ENCODE results near the gene AP2A2.

AP2A2 gene

DNA sequence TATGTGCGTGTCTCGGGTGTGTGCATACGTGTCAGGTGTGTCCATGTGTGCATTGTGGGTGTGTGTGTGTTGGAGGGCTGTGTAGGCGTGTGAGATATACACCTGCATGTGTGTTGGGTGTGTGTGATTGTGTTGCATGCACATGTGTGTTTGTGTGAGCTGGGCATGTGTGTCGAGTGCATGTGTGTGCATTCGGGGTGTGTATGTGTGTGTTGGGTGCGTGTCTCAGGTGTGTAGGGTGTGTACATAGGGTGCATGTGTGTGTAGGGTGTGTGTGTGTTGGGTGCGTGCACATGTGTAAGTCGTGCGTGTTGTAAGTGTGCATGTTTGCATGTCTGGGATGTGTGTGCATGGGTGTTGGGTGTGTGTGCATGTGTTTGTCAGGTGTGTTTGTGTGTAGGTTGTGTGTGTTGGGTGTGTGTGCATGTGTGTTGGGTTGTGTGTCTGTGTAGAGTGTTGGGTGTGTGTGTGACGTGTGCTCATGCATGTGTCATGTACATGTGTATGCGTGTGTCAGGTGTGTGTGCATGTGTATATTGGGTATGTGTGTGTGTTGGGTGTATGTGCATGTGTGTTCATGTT lies 106.7 kb downstream of the AP2A2 start:
- no peak overlapping the region for H3K4me3 ChIP-seq
- H3K27ac ChIP-seq: no peak overlapping the region

GRCh38 chr11:1033016-1033798 lies 107.5 kb downstream of the AP2A2 start:
- Histone ChIP-seq H3K27ac (no peak overlapping the region), H3K4me3 (no peak overlapping the region)

GRCh38 chr11:1034001-1034400 lies 108.3 kb downstream of the AP2A2 start:
- no peak overlapping the region for H3K27ac ChIP-seq

DNA sequence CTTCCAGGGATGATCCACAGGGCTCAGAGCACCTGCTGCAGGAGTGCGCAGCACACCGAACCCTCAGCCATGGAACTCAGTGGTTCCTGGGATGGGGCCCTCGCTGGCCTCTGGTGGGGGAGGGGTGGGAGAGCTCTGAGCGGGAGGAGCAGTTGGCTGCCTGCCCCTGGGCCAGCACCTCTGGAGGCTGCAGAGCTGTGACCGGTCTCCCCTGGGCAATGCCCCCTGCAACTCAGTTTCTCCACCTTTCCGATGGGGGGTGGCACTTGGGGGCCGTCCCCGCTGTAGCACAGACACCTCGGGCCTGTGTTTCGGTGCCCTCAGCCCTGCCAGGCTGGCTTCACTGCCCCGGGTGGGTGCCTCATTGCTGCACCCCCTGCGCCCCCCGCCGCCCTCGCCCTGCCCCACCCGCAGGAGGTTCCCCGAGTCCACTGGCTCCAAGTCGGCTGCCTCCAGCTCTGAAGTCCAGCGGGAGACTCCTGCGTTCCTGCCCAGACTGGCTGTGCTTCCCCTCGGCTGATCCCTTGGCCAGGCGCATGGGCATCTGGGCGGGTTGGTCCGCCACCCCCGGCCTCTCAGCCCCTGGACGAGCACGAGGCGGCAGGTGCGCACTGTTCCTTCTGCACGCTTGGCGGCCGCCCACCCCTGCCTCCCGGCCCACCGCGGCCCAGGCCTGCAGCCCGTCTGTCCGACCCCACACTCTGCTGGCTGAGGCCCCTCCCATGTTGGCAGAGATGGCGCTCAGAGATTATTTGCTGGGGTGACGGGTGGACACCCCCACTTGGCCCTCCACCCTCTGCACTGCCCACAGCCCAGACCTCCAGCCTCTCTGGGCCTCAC lies 109.0 kb downstream of the AP2A2 start:
- Histone ChIP-seq H3K27ac (no peak overlapping the region), H3K4me3 (no peak overlapping the region)

More at GRCh38 chr11:1034001-1034400, 108.3 kb downstream of the AP2A2 start:
- no peak overlapping the region for H3K4me3 ChIP-seq

DNA sequence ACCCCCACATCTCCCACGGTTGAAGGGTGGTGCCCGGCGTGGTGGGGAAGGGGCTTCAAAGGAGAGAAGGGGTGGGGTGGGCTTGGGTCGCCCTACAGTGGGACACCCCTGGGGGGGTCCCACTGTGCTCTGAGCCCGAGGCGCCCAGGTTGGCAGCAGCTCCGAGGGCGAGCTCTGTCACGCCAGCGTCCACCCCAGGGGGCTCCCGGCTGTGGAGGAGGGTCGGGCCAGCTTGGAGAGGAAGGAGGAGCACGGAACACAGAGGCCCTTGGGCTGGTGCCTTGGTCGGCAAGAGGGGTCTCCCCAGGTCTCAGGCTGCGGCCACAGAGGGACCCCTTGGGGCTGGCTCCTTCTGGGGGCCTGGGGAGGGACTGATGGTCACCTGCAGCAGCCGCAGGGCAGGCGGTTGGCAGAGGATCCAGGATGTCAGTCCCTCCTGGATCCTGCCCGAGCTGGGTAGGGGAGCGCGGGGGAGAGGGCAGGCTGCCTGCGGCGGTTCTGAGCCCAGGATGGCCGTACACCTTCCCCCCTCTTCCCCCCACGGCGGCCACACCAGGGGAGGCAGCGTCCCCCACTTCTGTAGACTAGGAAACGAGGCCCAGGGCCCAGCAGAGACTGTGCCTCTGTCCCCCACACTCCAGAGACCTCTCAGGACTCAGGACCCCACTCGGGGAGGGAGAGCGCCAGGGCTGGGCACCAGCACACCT lies 110.1 kb downstream of the AP2A2 start:
- Histone ChIP-seq H3K27ac (no peak overlapping the region), H3K4me3 (no peak overlapping the region)

GRCh38 chr11:1036303-1036923 lies 110.7 kb downstream of the AP2A2 start, which contains the start of gene MUC6:
Gene MUC6 (minus strand): TSS chr11:1036718. CDS start chr11:1036655, 63 bp downstream.
- Histone ChIP-seq H3K4me3 (no peak within 1 kb of the TSS), H3K27ac (no peak within 1 kb of the TSS)

GRCh38 chr11:1036931-1037330 lies 111.3 kb downstream of the AP2A2 start:
- no peak overlapping the region for H3K27ac ChIP-seq
- H3K4me3 ChIP-seq: no peak overlapping the region

DNA sequence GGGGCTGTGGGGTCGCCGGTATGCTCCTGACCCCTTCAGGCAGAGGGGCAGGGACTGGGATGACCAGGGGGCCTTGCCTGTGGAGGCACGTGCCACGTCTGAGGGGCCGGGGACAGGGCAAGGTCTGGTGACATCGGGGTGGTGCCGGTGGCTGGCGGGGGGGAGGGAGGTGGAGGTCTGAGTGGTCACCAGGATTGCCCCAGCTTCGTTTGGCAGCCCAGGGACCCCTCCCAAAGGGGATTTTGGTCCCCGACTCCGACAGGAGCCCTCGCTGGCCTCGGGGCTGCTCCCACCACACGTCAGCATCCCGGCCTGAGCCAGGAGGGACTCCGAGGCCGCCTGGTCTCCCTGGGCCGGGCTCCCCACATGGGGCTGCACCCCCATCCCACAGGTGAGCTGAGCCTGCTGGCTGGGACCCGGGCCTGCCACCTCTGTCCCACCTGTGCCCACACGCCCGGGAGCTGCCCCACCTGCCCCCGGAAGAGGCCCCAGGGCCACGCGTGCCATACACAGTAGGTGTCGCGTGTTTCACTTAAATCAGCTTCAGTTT lies 111.9 kb downstream of the AP2A2 start:
- Histone ChIP-seq H3K4me3 (no peak overlapping the region), H3K27ac (no peak overlapping the region)

GRCh38 chr11:1038361-1038760 lies 112.7 kb downstream of the AP2A2 start:
- Histone ChIP-seq H3K27ac (no peak overlapping the region), H3K4me3 (no peak overlapping the region)

- Histone ChIP-seq H3K27ac (no peak overlapping the region), H3K4me3 (no peak overlapping the region)
Observed at GRCh38 chr11:1038921-1039320, 113.3 kb downstream of the AP2A2 start.

DNA sequence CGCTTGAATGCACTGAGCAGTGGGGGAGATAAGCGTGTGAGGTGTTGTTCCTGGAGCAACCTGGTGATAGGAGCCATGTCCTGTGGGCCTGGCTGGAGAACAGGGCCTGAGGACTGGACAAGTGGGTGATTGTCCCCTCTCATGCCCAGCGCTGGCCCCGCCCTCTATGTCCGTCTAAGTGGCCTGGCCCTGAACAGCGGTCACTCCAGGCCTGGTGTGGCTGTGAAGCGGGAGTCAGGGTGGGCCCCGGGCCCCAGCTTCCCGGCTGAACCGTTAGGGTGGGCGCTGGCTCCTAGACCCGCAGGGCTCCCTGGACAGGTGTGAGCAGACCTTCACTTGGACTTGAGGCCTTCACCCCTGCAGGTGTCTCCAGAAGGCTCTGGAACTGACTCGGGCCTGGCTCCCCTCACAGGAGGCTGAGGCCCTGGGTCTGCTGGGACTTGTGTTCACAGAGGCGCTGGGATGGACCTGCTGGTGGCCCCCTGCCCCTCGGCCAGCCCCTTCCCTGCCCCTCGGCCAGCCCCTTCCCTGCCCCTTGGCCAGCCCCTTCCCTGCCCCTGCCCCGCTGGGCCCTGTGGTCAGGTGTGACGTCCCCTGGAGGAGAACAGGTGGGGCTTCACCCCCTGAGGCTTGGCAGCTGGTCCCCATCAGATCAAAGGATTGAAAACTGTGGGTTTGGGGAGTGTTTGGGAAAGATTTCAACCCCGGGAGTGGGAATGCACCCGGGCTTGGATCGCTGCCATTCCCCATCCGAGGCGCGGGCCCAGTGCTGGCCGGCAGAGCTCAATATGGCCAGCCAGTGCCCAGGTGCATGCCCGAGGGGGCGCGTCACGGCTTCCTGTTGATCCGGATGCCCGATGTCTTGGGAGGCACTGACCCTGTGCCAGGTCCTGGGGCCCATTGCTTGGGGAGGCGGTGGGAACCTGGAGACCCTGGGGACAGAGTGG lies 114.1 kb downstream of the AP2A2 start:
- Histone ChIP-seq H3K4me3 (no peak overlapping the region), H3K27ac (no peak overlapping the region)

DNA sequence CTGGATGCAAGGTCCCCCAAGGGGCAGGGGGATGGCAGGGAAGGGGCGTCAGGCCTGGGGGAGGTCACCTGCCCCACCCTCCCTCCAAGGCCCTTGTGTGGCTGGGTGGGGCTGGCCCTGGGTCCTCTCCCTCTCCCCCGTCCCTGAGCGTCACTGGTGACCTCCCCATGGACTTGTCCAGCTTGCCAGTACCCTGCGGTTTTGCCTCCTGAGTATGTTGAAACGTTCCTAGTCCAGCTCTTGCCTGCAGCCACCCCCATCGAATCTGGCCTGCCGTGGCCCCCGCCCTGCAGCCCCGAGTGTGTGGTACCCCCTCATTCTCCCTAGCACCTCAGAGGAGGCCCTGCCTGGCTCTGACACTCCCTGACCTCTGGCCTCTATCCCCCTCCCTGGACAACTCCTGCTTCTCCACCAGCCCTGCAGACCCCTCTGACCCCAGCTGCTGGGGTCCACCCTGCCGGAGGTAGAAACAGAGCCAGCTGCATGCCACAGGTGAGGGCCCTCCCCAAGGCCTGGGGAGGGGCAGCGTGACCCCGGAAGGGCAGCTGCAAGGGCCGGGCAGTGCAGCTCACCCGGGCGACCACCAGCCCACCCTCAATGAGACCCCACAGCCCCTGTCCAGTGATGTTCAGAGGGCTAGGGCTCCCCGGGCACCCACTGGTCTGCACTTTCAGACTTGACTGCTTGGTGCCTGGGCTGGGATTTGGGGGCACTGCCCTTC lies 114.9 kb downstream of the AP2A2 start:
- no peak overlapping the region for H3K27ac ChIP-seq
- H3K4me3 ChIP-seq: no peak overlapping the region

DNA sequence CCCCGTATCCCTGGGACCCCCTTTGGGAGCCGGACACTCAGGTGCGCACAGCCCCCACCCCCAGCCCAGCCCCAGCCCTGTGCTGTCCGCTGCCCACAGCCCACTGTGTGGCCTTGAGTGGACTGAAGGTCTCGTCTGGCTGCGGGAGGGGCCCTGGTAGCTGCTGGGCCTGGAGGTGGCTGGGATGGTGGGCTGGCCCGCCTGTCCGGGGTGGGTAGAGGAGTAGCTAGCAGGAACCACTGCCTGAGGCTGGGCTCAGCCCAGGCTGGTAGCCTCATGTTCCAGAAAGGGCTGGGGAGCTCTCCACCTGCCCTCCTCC lies 115.4 kb downstream of the AP2A2 start:
- no peak overlapping the region for H3K27ac ChIP-seq
- no peak overlapping the region for H3K4me3 ChIP-seq

GRCh38 chr11:1041471-1041870 lies 115.8 kb downstream of the AP2A2 start:
- Histone ChIP-seq H3K4me3 (no peak overlapping the region), H3K27ac (no peak overlapping the region)

DNA sequence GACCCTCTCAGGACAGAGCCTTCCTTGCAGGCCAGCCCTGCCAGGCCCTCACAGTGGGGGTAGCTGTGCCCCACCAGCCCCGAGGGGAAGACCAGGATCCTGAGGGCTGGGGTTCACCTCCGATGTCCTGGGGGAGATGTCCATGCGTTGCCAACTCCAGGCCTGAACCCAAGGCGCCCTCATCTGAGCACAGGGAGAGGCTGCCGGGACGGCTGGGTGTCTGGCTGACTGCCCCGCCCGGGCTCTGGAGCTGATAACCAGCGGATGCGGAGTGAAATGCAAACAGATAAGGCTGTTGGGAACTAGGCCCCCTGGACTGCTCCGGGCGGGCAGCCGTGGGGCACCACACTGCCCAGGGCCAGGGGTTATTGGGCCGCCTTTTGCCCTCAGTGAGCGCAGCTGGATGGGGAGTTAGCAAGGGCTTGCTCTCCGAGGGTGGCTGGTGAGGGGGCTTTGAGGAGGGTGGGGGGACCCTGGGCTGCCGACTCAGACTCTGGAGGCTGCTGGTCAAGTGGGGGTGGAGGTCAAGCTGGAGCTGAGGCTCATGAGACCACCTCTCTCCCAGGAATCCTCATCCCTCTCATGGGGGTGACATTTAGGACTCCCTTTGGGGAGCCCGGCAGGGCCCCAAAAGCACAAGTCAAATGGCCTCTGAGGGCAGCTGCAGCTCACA lies 116.4 kb downstream of the AP2A2 start:
- no peak overlapping the region for H3K27ac ChIP-seq
- no peak overlapping the region for H3K4me3 ChIP-seq

- no peak overlapping the region for H3K4me3 ChIP-seq
- no peak overlapping the region for H3K27ac ChIP-seq
Observed at GRCh38 chr11:1042626-1043562, 117.2 kb downstream of the AP2A2 start.
